ENCODE data around the gene TYMP.

Gene TYMP

DNA sequence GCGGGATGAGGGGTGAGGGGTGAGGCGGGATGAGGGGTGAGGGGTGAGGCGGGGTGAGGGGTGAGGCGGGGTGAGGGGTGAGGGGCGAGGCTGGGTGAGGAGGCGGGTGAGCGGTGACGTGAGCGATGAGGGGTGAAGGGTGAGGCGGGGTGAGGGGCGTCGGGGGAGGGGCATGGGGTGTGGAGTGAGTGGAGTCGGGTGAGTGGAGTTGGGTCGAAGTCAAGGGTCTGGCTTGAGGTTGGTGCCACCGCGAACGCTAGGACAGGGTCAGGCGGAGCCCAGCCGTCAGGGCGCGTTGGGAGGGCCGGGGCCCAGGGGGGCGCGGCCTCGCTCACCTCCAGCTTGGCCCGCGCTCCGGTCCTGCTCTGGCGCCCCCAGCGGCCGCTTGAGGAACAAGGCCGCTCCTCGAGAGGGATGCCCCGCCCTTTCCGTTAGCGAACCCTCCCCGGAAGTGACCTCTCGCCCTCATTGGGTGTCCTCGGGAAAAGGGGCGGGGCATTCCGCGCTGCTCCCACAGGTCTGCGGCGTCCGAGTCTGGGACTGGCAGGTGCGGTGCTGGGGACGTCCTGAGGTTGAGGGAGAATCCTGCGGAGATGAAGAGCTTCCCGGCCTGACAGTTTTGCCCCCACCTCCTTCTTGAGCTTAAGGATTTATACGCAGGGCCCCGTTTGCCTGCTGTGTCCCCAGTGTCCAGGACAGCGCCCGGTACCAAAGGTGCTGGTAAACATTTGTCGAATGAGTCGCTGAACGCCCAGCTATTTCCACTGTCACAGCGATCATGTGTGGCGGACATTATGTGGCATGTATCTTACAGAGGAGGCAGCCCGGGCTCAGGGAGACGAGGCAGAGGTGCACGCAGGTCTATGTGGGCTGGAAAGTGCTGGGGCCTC, 33.0 kb upstream of the TYMP start, which contains the start of gene SYCE3:
SYCE3 (minus strand) TSS at position 397 of the 890 bp plus-strand sequence. CDS start 6,514 bp downstream, outside the sequence.
- DNase-seq, result peak; percentile 92 to 93

- DNase-seq, result no peak
Measured at GRCh38 chr22:50561401-50562358, 31.9 kb upstream of the TYMP start.

DNA sequence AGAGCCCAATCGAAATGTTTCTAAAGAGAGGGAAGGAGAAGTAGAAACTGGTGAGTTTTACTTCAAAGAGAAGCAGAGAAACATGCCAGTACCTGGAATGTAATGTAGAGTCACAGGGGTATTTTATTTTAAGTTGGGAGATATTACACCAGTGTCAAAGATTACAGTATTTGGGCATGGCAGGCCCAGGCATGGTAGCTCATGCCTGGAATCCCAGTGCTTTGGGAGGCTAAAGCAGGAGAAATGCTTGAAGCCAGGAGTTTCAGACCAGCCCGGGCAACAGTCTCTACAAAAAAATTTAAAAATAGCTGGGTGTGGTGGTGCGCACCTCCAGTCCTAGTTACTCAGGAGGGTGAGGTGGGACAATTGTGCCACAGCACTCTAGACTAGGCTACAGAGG, 30.2 kb upstream of the TYMP start:
- DNase-seq, result no peak

- no peak for DNase-seq
Measured at GRCh38 chr22:50556703-50557102, 26.9 kb upstream of the TYMP start.

DNA sequence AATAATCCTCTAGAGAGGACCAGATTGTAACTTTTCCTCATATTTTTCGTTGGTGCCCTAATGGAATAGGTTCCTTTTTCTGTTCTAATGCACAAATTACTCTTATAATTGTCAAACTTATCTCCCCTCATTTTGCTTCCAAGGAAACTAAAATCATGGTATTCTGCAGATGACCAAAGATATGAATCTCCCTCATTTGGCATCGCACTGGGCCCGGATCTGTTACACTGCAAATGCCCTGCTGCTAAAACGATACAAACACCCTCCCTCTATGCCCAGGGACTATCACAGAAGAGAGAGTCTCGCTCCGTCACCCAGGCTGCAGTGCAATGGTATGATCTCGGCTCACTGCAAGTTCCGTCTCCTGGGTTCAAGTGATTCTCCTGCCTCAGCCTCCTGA, 23.5 kb upstream of the TYMP start:
- DNase-seq, result no peak

DNA sequence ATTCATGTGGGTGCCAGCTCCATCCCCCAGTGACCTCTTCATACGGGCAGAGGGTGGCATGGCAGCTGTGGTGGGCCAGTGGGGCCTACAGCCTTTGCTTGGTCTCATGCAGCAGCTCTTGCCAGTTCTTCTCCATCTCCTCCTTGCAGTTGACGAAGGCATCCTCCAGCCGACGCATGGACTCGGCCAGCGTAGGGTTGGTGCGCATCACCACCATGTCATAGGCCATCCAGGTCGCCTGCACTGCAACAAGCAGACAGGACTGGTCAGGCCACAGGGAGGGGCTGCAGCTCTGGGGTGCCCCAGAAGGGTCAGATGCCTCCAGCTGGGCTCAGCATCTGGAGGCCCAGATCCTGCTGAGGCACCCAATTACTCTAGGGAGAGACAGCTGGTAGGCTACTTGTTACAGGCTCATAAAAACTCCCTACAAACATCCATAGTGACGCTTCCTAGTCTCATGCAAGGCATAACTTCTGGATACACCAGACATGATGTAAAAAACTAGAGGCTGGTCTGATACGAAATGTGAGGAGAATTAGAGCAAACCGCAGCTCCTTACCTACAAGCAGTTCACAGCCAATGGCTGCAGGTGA, 21.4 kb upstream of the TYMP start:
- DNase-seq, result no peak

DNA sequence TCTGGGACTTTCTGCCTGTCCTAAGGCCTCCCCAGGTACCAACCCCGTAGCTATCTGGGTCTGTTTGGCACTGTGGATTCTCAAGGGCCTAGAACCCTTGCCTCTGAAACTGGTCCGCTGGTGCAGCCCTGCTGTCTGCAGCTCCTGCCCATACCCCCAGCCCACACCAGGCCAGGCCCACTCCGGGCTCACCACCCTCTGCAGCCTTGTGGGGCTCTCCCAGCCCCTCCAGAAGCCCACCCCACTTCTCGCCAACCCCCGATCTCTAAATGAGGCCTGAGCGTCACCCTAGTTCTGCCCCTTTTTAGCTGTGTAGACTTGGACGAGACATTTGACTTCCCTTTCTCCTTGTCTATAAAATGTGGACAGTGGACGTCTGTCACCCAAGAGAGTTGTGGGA, 20.6 kb upstream of the TYMP start:
- no peak for DNase-seq

GRCh38 chr22:50548921-50549790, 19.3 kb upstream of the TYMP start:
- DNase-seq, result no peak

DNA sequence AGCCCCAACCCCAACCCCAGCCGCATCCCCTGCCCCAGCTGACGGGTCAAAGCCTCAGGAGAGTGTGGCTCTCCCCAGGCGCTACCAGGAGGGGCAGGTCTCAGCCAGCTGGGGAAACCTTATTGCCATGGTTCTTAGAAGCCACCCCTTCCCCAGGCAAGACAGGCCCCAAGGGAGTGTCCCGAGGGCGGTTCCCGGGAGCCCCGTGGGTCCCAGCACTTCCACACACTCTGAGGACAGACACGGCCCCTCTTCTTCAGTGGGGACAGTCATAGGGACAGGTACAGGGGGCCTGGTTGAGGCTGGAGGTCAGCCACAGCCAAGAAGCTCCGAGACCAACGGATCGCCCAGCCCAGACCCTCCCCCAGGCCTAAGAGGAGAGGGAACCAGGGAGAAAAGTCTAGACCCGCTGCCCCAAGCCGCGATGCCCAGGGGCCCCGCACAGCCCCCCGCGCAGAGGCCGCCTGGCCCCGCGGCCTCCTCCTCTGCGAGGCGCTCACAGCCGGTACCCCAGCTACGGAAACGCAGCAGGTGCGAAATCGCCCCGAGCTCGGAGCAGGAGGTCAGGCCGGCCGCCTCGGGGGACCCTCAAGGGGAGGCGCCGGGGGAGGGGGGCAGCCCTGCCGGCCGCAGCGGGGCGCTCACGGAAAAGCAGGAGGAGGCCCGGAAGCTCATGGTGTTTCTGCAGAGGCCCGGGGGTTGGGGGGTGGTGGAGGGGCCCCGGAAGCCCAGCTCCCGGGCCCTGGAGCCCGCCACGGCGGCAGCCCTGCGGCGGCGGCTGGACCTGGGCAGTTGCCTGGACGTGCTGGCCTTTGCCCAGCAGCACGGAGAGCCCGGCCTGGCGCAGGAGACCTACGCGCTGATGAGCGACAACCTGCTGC, 18.5 kb upstream of the TYMP start:
- DNase-seq, result peak in 1 of 2 experiments; percentile 27

GRCh38 chr22:50547263-50547985, 17.6 kb upstream of the TYMP start:
- no peak for DNase-seq

DNA sequence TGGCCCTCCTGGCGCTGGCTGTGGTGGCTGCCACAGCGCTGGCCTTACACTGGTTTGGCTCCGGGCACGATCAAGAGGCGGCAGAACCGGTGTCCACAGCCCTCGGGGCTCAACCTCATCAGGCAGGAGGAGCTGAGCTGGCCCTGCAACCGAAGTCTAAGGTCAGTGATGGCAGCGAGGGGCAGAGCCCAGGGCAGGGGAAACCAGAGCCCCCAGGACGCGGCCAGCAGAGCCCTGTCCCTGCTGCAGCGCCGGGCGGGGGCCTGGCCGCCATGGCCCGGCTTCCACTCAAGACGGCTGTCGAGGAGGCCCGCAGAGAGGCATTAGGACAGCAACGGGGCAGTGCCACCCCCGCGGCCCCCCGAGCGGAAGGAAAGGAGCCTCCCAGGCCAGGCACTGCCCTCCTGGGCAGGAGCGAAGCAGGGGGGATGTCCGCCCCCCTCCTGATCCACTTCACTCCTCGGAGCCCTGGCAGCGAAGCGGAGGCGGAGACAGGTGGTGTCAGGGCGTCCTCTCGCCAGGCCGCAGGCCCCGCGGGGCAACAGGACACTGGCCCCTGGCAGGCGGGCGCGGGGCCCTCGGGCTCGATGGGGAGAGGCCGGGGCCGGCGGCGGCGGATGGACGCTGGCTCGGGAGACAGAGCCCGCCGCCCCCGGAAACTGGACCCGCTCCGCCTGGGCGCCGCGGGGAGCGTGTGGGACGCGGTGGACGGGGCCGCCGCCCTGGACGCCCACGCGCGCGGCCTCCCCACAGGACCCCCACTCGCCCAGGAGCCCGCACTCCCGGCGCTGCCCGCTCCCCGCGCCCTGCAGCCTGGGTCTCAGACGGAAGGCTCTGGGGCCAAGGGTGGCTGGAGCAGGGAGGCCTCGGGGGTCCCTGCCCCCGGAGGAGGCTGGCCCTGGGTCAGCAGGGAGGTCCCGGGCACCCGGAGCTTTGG, 16.8 kb upstream of the TYMP start:
- DNase-seq, result no peak

DNA sequence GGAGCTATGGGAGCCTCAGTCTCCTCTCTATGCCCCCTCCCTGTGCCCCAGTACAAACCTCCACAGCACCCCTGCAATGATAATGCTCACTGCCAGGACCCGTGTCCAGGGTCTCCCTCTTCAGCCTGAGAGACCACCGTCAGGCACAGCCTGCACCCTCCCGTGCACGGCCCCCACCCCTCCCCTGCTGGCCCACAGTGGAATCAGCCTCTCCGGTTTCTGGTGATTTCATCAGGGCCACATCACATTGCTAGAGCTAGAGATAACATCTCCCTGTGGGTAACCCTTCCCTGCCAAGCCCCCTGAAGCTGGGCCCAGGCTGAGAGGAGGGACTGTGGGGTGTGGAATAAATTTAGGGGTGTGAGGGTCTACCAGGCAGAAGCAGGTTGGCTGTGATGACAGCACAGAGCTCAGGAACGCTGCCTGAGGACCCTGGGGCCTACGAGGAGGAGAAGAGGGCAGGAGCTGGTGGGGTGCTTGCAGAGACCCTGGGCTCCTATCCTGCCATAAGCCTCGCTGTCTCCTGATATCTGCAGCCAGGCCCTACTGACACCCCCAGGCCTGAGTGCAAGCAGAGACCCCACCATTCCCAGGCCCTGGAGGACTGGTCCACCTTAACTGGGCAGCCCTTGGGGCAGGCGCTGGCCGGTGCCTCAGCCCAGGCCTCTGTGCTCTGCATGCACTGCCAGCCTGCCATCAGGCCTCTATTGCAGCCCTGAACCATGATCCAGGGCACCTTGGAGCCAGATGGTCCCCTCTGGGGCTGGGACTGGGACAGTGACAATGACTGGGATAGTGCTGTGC, 15.9 kb upstream of the TYMP start, which contains the start of gene KLHDC7B:
KLHDC7B (plus strand) TSS at position 378 of the 804 bp plus-strand sequence; CDS start at position 723, 345 bp downstream.
- DNase-seq, result no peak

GRCh38 chr22:50544746-50545253, 15.0 kb upstream of the TYMP start:
- DNase-seq, result no peak

GRCh38 chr22:50544078-50544745, 14.4 kb upstream of the TYMP start:
- DNase-seq, result peak; percentile 72

DNA sequence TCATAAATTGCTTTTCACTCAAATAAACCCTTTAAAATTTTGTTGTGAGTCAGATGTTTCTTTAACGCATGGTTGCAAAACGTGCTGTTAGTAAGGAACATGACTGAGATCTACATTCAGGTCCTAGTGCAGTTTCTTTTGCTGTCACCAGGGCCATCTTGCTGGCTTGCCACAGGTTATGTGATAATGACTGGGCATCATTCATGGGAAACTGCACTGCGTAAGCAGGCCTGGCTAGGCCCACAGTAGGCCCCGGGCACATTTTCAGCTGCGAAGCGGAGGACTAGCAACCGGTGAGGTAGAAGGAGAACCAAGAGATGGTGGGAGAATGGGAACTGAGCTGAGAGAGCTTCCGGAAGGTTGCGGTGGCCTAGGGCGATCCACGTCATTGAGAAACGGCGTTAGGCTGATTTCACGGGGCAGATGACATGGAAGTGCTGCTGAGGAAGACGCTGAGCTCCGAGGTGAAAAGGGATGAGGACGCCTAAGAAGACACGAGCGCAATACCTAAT, 12.7 kb upstream of the TYMP start:
- DNase-seq, result no peak

DNA sequence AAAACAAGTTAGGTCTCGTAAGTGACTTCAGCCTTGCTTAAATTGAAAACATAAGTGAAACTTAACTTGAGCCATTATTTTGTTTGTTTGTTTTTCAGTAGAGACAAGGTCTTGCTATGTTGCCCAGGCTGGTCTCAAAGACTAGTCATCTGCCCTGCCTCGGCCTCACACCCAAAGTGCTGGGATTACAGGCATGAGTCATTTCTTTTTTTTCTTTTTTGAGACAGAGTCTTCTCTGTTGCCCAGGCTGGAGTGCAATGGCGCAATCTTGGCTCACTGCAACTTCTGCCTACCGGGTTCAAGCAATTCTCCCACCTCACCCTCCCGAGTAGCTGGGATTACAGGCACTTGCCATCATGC, 11.8 kb upstream of the TYMP start:
- peak; percentile 25 to 32 for DNase-seq

- no peak for DNase-seq
Measured at GRCh38 chr22:50540381-50540780, 10.6 kb upstream of the TYMP start.
